ENCODE data around the gene PNMA8C. TPM values are rescaled to one million over a fixed set of nuclear protein-coding genes. Genes with fewer than 3 reads are reported as not detected.

Gene PNMA8C
- total RNA-seq, 1 donor from 2014 or later, result not detected

GRCh38 chr19:46408664-46409039 lies 20.1 kb downstream of the PNMA8C start:
- no peak for FAIRE-seq
- TF ChIP-seq, protein P1, sequence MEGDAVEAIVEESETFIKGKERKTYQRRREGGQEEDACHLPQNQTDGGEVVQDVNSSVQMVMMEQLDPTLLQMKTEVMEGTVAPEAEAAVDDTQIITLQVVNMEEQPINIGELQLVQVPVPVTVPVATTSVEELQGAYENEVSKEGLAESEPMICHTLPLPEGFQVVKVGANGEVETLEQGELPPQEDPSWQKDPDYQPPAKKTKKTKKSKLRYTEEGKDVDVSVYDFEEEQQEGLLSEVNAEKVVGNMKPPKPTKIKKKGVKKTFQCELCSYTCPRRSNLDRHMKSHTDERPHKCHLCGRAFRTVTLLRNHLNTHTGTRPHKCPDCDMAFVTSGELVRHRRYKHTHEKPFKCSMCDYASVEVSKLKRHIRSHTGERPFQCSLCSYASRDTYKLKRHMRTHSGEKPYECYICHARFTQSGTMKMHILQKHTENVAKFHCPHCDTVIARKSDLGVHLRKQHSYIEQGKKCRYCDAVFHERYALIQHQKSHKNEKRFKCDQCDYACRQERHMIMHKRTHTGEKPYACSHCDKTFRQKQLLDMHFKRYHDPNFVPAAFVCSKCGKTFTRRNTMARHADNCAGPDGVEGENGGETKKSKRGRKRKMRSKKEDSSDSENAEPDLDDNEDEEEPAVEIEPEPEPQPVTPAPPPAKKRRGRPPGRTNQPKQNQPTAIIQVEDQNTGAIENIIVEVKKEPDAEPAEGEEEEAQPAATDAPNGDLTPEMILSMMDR (IDR thresholded peaks at IDR 0.05; ENCODE audit: insufficient read depth, low read length, severe bottlenecking), result no peak
- Histone ChIP-seq H3K4me3 (ENCODE audit: low read depth, low read length) (no peak overlapping the region), H3K27me3 (ENCODE audit: control insufficient read depth, insufficient read depth, low read length) (no peaks in the 10 kb centered on the region), H3K36me3 (ENCODE audit: control insufficient read depth, insufficient read depth, low read length) (peaks cover 3% of the 10 kb centered on the region)
- DNase-seq (ENCODE audit: low read depth), result no peak

DNA sequence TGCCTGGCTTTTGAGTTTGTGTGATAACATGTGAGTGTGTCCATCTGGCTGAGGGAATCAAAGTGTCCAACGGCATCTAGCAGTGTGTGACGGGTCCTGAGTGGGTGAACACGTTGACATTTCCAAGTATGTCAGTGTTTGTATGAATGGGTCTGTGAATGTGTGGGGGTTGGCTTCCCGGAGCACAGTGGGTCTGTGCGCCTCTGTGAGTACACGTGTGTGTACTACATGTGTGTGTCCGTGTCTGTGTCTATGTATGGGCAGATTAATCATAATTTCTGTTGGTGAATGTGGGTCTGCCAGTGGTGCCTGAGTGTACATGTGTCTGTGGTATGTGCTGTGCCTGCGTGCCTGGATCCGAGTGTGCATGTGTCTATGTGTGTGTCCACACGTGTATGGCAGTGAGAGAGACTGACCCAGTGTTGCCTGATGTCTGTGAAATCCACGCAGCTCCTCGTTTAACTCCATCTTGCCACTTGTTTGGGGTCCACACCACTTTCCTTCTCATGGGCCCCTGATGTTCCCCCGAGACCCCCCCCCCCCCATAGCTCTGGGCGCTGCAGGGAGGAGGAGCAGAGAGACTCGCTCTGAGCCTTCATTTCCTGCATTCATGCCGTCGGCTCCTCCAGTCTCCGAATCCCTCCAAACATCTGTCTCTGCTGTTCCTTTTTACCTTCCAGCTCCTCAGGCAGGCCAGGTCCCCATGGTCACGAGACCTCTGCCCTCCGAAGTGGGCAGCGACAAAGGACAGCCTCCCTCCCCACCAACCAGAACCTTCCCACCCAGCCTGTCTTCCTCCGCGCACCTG lies 20.7 kb downstream of the PNMA8C start:
- Histone ChIP-seq H3K4me3 (ENCODE audit: low read depth, low read length) (no peak overlapping the region), H3K27me3 (ENCODE audit: control insufficient read depth, insufficient read depth, low read length) (no peaks in the 10 kb centered on the region), H3K36me3 (ENCODE audit: control insufficient read depth, insufficient read depth, low read length) (peaks cover 3% of the 10 kb centered on the region)
- TF ChIP-seq, protein P1 (IDR thresholded peaks at IDR 0.05; ENCODE audit: insufficient read depth, low read length, severe bottlenecking), result no peak
- no peak for DNase-seq (ENCODE audit: low read depth)
- peak; percentile 83 for FAIRE-seq

GRCh38 chr19:46406976-46407375 lies 21.8 kb downstream of the PNMA8C start:
- FAIRE-seq, result no peak
- peak; percentile 50 for DNase-seq (ENCODE audit: low read depth)
- TF ChIP-seq, protein P1 (IDR thresholded peaks at IDR 0.05; ENCODE audit: insufficient read depth, low read length, severe bottlenecking), result no peak
- no peak overlapping the region for H3K4me3 ChIP-seq (ENCODE audit: low read depth, low read length)
- H3K27me3 ChIP-seq (ENCODE audit: control insufficient read depth, insufficient read depth, low read length), result no peaks in the 10 kb centered on the region
- H3K36me3 ChIP-seq (ENCODE audit: control insufficient read depth, insufficient read depth, low read length), result peaks cover 3% of the 10 kb centered on the region

- no peak for DNase-seq (ENCODE audit: low read depth)
- H3K27me3 ChIP-seq (ENCODE audit: control insufficient read depth, insufficient read depth, low read length), result no peaks in the 10 kb centered on the region
- FAIRE-seq, result no peak
- TF ChIP-seq, protein P1 (IDR thresholded peaks at IDR 0.05; ENCODE audit: insufficient read depth, low read length, severe bottlenecking), result peak; percentile 17
- H3K4me3 ChIP-seq (ENCODE audit: low read depth, low read length), result peak overlapping the region; percentile 40
- H3K36me3 ChIP-seq (ENCODE audit: control insufficient read depth, insufficient read depth, low read length), result no peaks in the 10 kb centered on the region
Measured at GRCh38 chr19:46404753-46405468, 23.8 kb downstream of the PNMA8C start.

DNA sequence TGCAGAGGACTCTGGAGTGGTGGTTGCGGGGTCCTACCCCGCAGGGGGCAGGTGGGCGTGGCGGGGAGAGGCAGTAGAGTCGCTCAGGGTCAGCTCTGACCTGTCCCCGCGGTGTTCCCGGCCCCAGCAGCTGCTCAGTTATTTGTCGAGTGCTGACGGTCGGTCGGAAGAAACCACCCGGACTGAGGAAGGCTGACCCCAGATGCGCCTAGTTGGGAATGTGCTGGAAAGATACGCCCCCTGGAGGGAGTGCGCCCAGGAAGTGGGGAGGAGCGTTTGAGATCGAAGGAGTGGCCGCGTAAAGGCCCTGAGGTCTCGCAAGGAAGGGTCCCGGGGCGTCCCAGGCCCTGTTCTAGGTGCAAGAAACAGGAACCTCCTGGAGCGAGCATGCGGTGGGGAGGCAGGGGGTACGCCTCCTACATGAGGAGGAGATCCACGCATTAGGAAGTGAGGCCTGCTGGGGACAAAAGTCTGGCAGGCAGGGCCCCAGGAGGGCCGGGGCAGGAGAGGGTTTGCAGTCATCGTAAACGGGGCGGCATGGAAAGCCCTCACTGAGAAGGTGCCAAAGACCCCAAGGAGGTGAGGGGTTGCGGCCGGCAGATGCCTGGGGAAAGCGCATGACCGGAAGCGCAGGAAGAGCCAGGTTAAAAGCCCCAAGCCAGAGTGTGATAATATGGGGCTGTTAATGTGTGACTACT lies 24.5 kb downstream of the PNMA8C start:
- TF ChIP-seq, protein P1 (IDR thresholded peaks at IDR 0.05; ENCODE audit: insufficient read depth, low read length, severe bottlenecking), result no peak
- peak overlapping the region; percentile 40 for H3K4me3 ChIP-seq (ENCODE audit: low read depth, low read length)
- no peaks in the 10 kb centered on the region for H3K36me3 ChIP-seq (ENCODE audit: control insufficient read depth, insufficient read depth, low read length)
- H3K27me3 ChIP-seq (ENCODE audit: control insufficient read depth, insufficient read depth, low read length), result no peaks in the 10 kb centered on the region
- FAIRE-seq (no peak), DNase-seq (ENCODE audit: low read depth) (no peak)
